NCI-H1105 (cell line): ENCODE data around the gene SELENOT.
"Not testable (repeated sequence)": the region's sequence is repeated elsewhere in the genome, so short reads cannot be mapped to it uniquely, and the experiment has no call there.

Experiments
- DNase-seq: peaks from one replicate; lab custom pipeline; 2025; lab: John Stamatoyannopoulos, UW

SELENOT gene

GRCh38 chr3:150607267-150608065 lies 4.3 kb downstream of the SELENOT start:
- DNase-seq: no peak

GRCh38 chr3:150609988-150610387 lies 6.9 kb downstream of the SELENOT start:
- no peak for DNase-seq

GRCh38 chr3:150610785-150611184 lies 7.7 kb downstream of the SELENOT start:
- DNase-seq: no peak

GRCh38 chr3:150611666-150612065 lies 8.5 kb downstream of the SELENOT start:
- DNase-seq: no peak

GRCh38 chr3:150612494-150612893 lies 9.4 kb downstream of the SELENOT start:
- DNase-seq: no peak

GRCh38 chr3:150613034-150613433 lies 9.9 kb downstream of the SELENOT start:
- no peak for DNase-seq

- DNase-seq: no peak
These were observed 10.8 kb downstream of the SELENOT start for GRCh38 chr3:150613709-150614480.

GRCh38 chr3:150620002-150620689 lies 17.0 kb downstream of the SELENOT start:
- no peak for DNase-seq

- not testable (repeated sequence) for DNase-seq
These were observed 19.8 kb downstream of the SELENOT start for GRCh38 chr3:150622955-150623354.

- DNase-seq: no peak
These were observed 20.8 kb downstream of the SELENOT start for GRCh38 chr3:150623945-150624344.

GRCh38 chr3:150626148-150626930 lies 23.2 kb downstream of the SELENOT start:
- DNase-seq: no peak

- no peak for DNase-seq
These were observed 24.4 kb downstream of the SELENOT start for GRCh38 chr3:150627557-150627956.

GRCh38 chr3:150631515-150632221 lies 28.5 kb downstream of the SELENOT start:
- no peak for DNase-seq

GRCh38 chr3:150635076-150635475 lies 32.0 kb downstream of the SELENOT start:
- no peak for DNase-seq

- no peak for DNase-seq
These were observed 32.4 kb downstream of the SELENOT start for GRCh38 chr3:150635526-150635925.

- DNase-seq: no peak
These were observed 33.1 kb downstream of the SELENOT start for GRCh38 chr3:150636258-150636657.

GRCh38 chr3:150639262-150639661 lies 36.1 kb downstream of the SELENOT start:
- DNase-seq: no peak

- DNase-seq: no peak
These were observed 37.1 kb downstream of the SELENOT start for GRCh38 chr3:150640256-150640655.

- DNase-seq: no peak
These were observed 50.0 kb downstream of the SELENOT start for GRCh38 chr3:150653110-150653561.

GRCh38 chr3:150656316-150656715 lies 53.2 kb downstream of the SELENOT start:
- no peak for DNase-seq
